SK-N-SH (cell line): Measurements from ENCODE around the gene LIMS1. TPM values are rescaled to one million over a fixed set of nuclear protein-coding genes. Genes with fewer than 3 reads are reported as not detected.

Source experiments
- CTCF ChIA-PET: fragments of 300-600, 350-600 bp; formaldehyde crosslinking; extraction: SDS; loops from one replicate; lab custom pipeline; 2021; lab: Yijun Ruan, JAX
- POLR2A ChIA-PET: fragments of 350-600 bp; sonication (Branson Sonifier 250); formaldehyde crosslinking; extraction: SDS; loops from one replicate; lab custom pipeline; 2020; ENCODE audit warnings: antibody characterized with exemption, inconsistent platforms; lab: Yijun Ruan, JAX
- DNase-seq: peaks from one replicate; pipeline ENCODE4 v3.0.0; 2012
- H2AFZ ChIP-seq: fragments of 200-600 bp; sonication (generic); 2 replicates; pipeline ENCODE4 v1.8.1; 2016; ENCODE audit warnings: antibody characterized with exemption, mild to moderate bottlenecking, low read depth
- H3F3A ChIP-seq: fragments of 200-600 bp; sonication (generic); replicated peaks from 2 replicates; pipeline ENCODE3; 2016; ENCODE audit warnings: antibody characterized with exemption, mild to moderate bottlenecking; ENCODE audit not compliant: insufficient read depth
- H3K27ac ChIP-seq, 2 experiments: fragments of 200-500 bp in 1 of 2; fragments of 200-600 bp in 1 of 2; sonication (Bioruptor generic) in 1 of 2; sonication (generic), shearing (Covaris generic) in 1 of 2; 2 replicates each; pipeline versions ENCODE4 v1.5.1 to v1.6.1; 2014 to 2016; ENCODE audit warnings: low read depth in 2 of 2, inconsistent platforms in 1 of 2, low read length in 1 of 2, mild to moderate bottlenecking in 1 of 2, mixed read lengths in 1 of 2
- H3K27me3 ChIP-seq: fragments of 200-600 bp; sonication (generic), shearing (Covaris generic); 2 replicates; pipeline ENCODE4 v1.6.1; 2016; ENCODE audit warnings: mixed run types; ENCODE audit not compliant: insufficient read depth
- H3K36me3 ChIP-seq, 2 experiments: fragments of 200-500 bp in 1 of 2; fragments of 200-600 bp in 1 of 2; sonication (Bioruptor generic) in 1 of 2; sonication (generic) in 1 of 2; replicated peaks in 1 of 2; 2 replicates each; pipeline versions ENCODE3 to v1.5.1; 2014 to 2016; ENCODE audit warnings: low read length in 1 of 2, mild to moderate bottlenecking in 1 of 2; ENCODE audit not compliant: insufficient read depth in 2 of 2, control insufficient read depth in 1 of 2
- H3K4me1 ChIP-seq, 2 experiments: fragments of 200-500 bp in 1 of 2; fragments of 200-600 bp in 1 of 2; sonication (Bioruptor generic) in 1 of 2; sonication (generic), shearing (Covaris generic) in 1 of 2; 2 replicates each; pipeline versions ENCODE4 v1.5.1 to v1.6.1; 2014 to 2016; ENCODE audit warnings: low read depth in 1 of 2, low read length in 1 of 2, mixed run types in 1 of 2; ENCODE audit not compliant: insufficient read depth in 2 of 2, control insufficient read depth in 1 of 2
- H3K4me2 ChIP-seq: fragments of 200-600 bp; sonication (generic), shearing (Covaris generic); 2 replicates; pipeline ENCODE4 v1.6.1; 2017; ENCODE audit warnings: mixed run types
- H3K4me3 ChIP-seq, 2 experiments: fragments of 200-500 bp in 1 of 2; fragments of 200-600 bp in 1 of 2; sonication (Bioruptor generic) in 1 of 2; sonication (generic), shearing (Covaris generic) in 1 of 2; 2 replicates each; pipeline versions ENCODE4 v1.5.1 to v1.8.1; 2014 to 2016; ENCODE audit warnings: low read depth in 2 of 2, inconsistent platforms in 1 of 2, low read length in 1 of 2, mild to moderate bottlenecking in 1 of 2, mixed read lengths in 1 of 2, moderate library complexity in 1 of 2
- H3K79me2 ChIP-seq: fragments of 200-600 bp; sonication (generic); 2 replicates; pipeline ENCODE4 v1.8.1; 2017; ENCODE audit warnings: mild to moderate bottlenecking; ENCODE audit not compliant: insufficient read depth
- H3K9ac ChIP-seq: fragments of 200-600 bp; sonication (generic); 2 replicates; pipeline ENCODE4 v1.6.1; 2017; ENCODE audit warnings: mixed run types
- H3K9me2 ChIP-seq: fragments of 200-600 bp; sonication (generic); 2 replicates; pipeline ENCODE4 v1.6.1; 2017; ENCODE audit warnings: mixed run types
- H3K9me3 ChIP-seq: fragments of 200-600 bp; sonication (generic); 2 replicates; pipeline ENCODE4 v1.6.1; 2017; ENCODE audit warnings: mixed run types, mild to moderate bottlenecking, moderate library complexity
- H4K20me1 ChIP-seq: fragments of 200-600 bp; sonication (generic); 2 replicates; pipeline ENCODE4 v1.6.1; 2017; ENCODE audit warnings: mild to moderate bottlenecking, mixed run types; ENCODE audit not compliant: insufficient read depth
- CTCF ChIP-seq: fragments of 200-600 bp; sonication (generic); IDR thresholded peaks from 2 replicates; pipeline ENCODE4 v1.6.1; 2017; ENCODE audit warnings: antibody characterized with exemption, mild to moderate bottlenecking, moderate library complexity
- FOSL2 ChIP-seq: IDR thresholded peaks from 2 replicates; pipeline ENCODE4 v1.4.0; 2012; ENCODE audit warnings: low read depth, mild to moderate bottlenecking, moderate library complexity, borderline replicate concordance
- IRF3 ChIP-seq: fragments of 150-350 bp; IDR thresholded peaks from 2 replicates; pipeline ENCODE4 v1.6.1; 2016; ENCODE audit warnings: mild to moderate bottlenecking, low read depth, low read length
- MAX ChIP-seq: IDR thresholded peaks from 2 replicates; pipeline ENCODE4 v1.4.0; 2012; ENCODE audit warnings: low read depth
- MXI1 ChIP-seq: IDR thresholded peaks from 2 replicates; pipeline ENCODE4 v1.6.1; 2012; ENCODE audit warnings: mild to moderate bottlenecking, low read depth, low read length, improper control_type of control experiment
- NFIC ChIP-seq: IDR thresholded peaks from 2 replicates; pipeline ENCODE4 v1.4.0; 2012; ENCODE audit warnings: borderline replicate concordance
- RCOR1 ChIP-seq: fragments of 150-350 bp; IDR thresholded peaks from 2 replicates; pipeline ENCODE4 v1.6.1; 2017; ENCODE audit warnings: antibody characterized with exemption, low read length
- RFX5 ChIP-seq: IDR thresholded peaks from 2 replicates; pipeline ENCODE4 v1.6.1; 2012; ENCODE audit warnings: mild to moderate bottlenecking, improper control_type of control experiment, low read length
- SMC3 ChIP-seq: IDR thresholded peaks from 2 replicates; pipeline ENCODE4 v1.6.1; 2012; ENCODE audit warnings: low read depth, low read length, improper control_type of control experiment
- TCF12 ChIP-seq: IDR thresholded peaks from 2 replicates; pipeline ENCODE4 v1.4.0; 2012
- TEAD4 ChIP-seq: IDR thresholded peaks from 2 replicates; pipeline ENCODE4 v1.4.0; 2012; ENCODE audit warnings: mild to moderate bottlenecking, borderline replicate concordance; ENCODE audit not compliant: insufficient read depth
- WGBS: methylation state at CpG from one replicate; pipeline ENCODE4 v1.1.6; 2017; ENCODE audit warnings: low lambda C conversion rate; 5-methylcytosine and 5-hydroxymethylcytosine counted together
- polyA plus RNA-seq, 3 experiments: library from polyadenylated mRNA; depleted of rRNA; stranded (reverse); fragments of >200 nt; gene quantifications; 2 replicates each; pipeline ENCODE4 v1.2.3, GENCODE V29; 2012
- TF ChIP-seq, protein P1 (sequence below): IDR thresholded peaks from 2 replicates; pipeline ENCODE4 v1.4.0; 2012; ENCODE audit warnings: low read depth, borderline replicate concordance

LIMS1 gene
- polyA plus RNA-seq, 1 of the 3 experiments (the other 2 are of a cell fraction) = 123 TPM

- Histone ChIP-seq H3F3A (peaks cover 3% of the 10 kb centered on the region), H3K27ac (no peak overlapping the region), H3K4me3 (no peak overlapping the region), H3K79me2 (peaks cover 100% of the 10 kb centered on the region), H4K20me1 (peaks cover 64% of the 10 kb centered on the region), H3K9me2 (no peaks in the 10 kb centered on the region), H3K4me1 (peaks cover 2 to 10% of the 10 kb centered on the region in 2 experiments; a peak in 2 of 4 replicates), H3K9me3 (no peaks in the 10 kb centered on the region), H2AFZ (no peak overlapping the region), H3K4me2 (no peak overlapping the region), H3K9ac (no peak overlapping the region), H3K27me3 (no peaks in the 10 kb centered on the region), H3K36me3 (no peaks in the 10 kb centered on the region)
- ChIA-PET POLR2A (no interaction called here), CTCF (interaction anchor here (2.9 kb wide), 1 partner anchor 14 kb away, joined by 16 read pairs; no protein-coding TSS in a partner anchor)
- no peak for DNase-seq
- TF ChIP-seq TEAD4 (no peak), NFIC (no peak), SMC3 (no peak), RCOR1 (no peak)
- TF ChIP-seq, protein P1, sequence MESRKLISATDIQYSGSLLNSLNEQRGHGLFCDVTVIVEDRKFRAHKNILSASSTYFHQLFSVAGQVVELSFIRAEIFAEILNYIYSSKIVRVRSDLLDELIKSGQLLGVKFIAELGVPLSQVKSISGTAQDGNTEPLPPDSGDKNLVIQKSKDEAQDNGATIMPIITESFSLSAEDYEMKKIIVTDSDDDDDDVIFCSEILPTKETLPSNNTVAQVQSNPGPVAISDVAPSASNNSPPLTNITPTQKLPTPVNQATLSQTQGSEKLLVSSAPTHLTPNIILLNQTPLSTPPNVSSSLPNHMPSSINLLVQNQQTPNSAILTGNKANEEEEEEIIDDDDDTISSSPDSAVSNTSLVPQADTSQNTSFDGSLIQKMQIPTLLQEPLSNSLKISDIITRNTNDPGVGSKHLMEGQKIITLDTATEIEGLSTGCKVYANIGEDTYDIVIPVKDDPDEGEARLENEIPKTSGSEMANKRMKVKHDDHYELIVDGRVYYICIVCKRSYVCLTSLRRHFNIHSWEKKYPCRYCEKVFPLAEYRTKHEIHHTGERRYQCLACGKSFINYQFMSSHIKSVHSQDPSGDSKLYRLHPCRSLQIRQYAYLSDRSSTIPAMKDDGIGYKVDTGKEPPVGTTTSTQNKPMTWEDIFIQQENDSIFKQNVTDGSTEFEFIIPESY = no peak
- 77% methylated on average over 7 of the region's 7 CpGs for WGBS
These were observed 36.1 kb downstream of the LIMS1 start for GRCh38 chr2:108570416-108570815.

DNA sequence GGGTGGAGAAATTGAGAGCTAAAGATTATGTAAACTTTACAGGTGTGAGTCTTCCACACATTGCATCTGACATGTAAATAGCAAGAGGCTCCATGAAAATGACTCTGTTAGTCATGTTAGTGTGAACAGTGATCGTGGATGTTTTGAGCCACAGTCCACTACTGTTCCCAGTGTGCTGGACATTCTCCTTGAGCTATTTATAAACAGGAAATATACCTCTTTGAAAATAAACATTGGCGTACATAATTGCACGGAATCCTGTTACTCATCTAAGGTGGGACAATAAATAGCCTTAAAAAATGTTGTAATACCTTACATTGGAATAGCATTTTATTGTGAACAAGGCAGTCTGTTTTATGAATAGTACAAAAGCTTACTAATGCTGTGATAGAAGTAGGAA is 37.0 kb downstream of the LIMS1 start:
- Histone ChIP-seq H3K27ac (no peak overlapping the region), H3K9me2 (no peaks in the 10 kb centered on the region), H3K27me3 (no peaks in the 10 kb centered on the region), H3K4me1 (peaks cover 2 to 10% of the 10 kb centered on the region in 2 experiments; a peak in 2 of 4 replicates), H3K9ac (no peak overlapping the region), H3K9me3 (no peaks in the 10 kb centered on the region), H3F3A (peaks cover 7% of the 10 kb centered on the region)
- CTCF ChIA-PET = interaction anchor here (0.9 to 2.9 kb wide), 4 partner anchors 13 to 220 kb away, joined by 3 to 16 read pairs (median 4); no protein-coding TSS in a partner anchor
- TF ChIP-seq MXI1 (no peak), RFX5 (no peak), IRF3 (no peak), SMC3 (no peak), NFIC (no peak), MAX (no peak), TCF12 (no peak), TEAD4 (no peak), FOSL2 (no peak), CTCF (no peak)
- TF ChIP-seq, all 33 proteins: peak for 0
- 84% methylated on average over 3 of the region's 3 CpGs for WGBS
- Histone ChIP-seq H3K4me3 (no peak overlapping the region), H3K79me2 (peaks cover 100% of the 10 kb centered on the region), H3K36me3 (no peaks in the 10 kb centered on the region), H3K4me2 (no peak overlapping the region), H4K20me1 (peaks cover 71% of the 10 kb centered on the region), H2AFZ (no peak overlapping the region)
- POLR2A ChIA-PET = interaction anchor here (1.4 kb wide), 1 partner anchor 38 kb away, joined by 4 read pairs; no protein-coding TSS in a partner anchor
- DNase-seq = no peak
